A549 (cell line): ENCODE results near the gene THEMIS. TPM values are rescaled to one million over a fixed set of nuclear protein-coding genes. Genes with fewer than 3 reads are reported as not detected.

ENCODE experiments used
- ATAC-seq, 2 experiments: fragments of 200-7000 bp in 1 of 2; fragments of >200 bp in 1 of 2; cut with Nextera tagmentation in 1 of 2; cut with Tn5 transposase in 1 of 2; 3 replicates each; pipeline versions ENCODE4 v1.8.0 to v1.9.1; 2018 to 2020; ENCODE audit warnings: mild to moderate bottlenecking in 1 of 2, moderate library complexity in 1 of 2
- CTCF ChIA-PET: fragments of 300-600 bp; sonication (Branson Sonifier 250); formaldehyde crosslinking; extraction: SDS; loops from one replicate; lab custom pipeline; 2021; ENCODE audit warnings: antibody characterized with exemption, inconsistent platforms; lab: Yijun Ruan, JAX
- POLR2A ChIA-PET: fragments of 350-600 bp; formaldehyde crosslinking; extraction: SDS; loops from one replicate; lab custom pipeline; 2021; ENCODE audit warnings: antibody characterized with exemption, inconsistent platforms; lab: Yijun Ruan, JAX
- DNase-seq, 2 experiments: peaks; one replicate each; pipeline versions ENCODE4 v3.0.0 to v3.0.0-alpha.2; 2011 to 2016; ENCODE audit warnings: low read depth in 1 of 2, low spot score in 1 of 2
- FAIRE-seq: peaks from 2 replicates; lab custom pipeline; 2011; peaks lifted over from hg19 to GRCh38; lab: Jason Lieb, UNC
- H3K27ac ChIP-seq, 2 experiments: fragments of >200 bp; sonication (Bioruptor Twin); formaldehyde crosslinking; 3 replicates each; pipeline ENCODE4 v1.5.1; 2016 to 2017
- H3K4me1 ChIP-seq: fragments of >200 bp; sonication (Bioruptor Twin); formaldehyde crosslinking; 3 replicates; pipeline ENCODE4 v1.6.1; 2016
- H3K4me2 ChIP-seq: fragments of >200 bp; sonication (Bioruptor Twin); formaldehyde crosslinking; 3 replicates; pipeline ENCODE4 v1.6.1; 2016
- H3K4me3 ChIP-seq: fragments of >200 bp; sonication (Bioruptor Twin); formaldehyde crosslinking; 3 replicates; pipeline ENCODE4 v1.5.1; 2016
- H3K9me3 ChIP-seq: fragments of >200 bp; sonication (Bioruptor Twin); formaldehyde crosslinking; 3 replicates; pipeline ENCODE4 v1.6.1; 2016
- ATOH8 ChIP-seq: fragments of 250-450 bp; sonication (Bioruptor Pico); IDR thresholded peaks from 2 replicates; pipeline ENCODE4 v1.5.0; 2020; ENCODE audit warnings: low read depth, mild to moderate bottlenecking, moderate library complexity
- BHLHE40 ChIP-seq: IDR thresholded peaks from 2 replicates; pipeline ENCODE4 v1.6.1; 2012; ENCODE audit warnings: low read depth, low read length, inconsistent platforms
- CBX2 ChIP-seq: fragments of 200-600 bp; sonication (generic); IDR thresholded peaks from 2 replicates; pipeline ENCODE4 v1.6.1; 2016; ENCODE audit warnings: low read depth, mild to moderate bottlenecking, borderline replicate concordance
- CHD2 ChIP-seq: fragments of 150-350 bp; IDR thresholded peaks from 2 replicates; pipeline ENCODE4 v1.6.1; 2014; ENCODE audit warnings: low read length; ENCODE audit not compliant: partially characterized antibody
- EHMT2 ChIP-seq: fragments of 200-600 bp; sonication (generic); IDR thresholded peaks from 2 replicates; pipeline ENCODE4 v1.6.1; 2016; ENCODE audit warnings: antibody characterized with exemption, low read depth, mild to moderate bottlenecking, moderate library complexity
- ELK1 ChIP-seq: fragments of 150-350 bp; IDR thresholded peaks from 2 replicates; pipeline ENCODE4 v1.6.1; 2014; ENCODE audit warnings: low read depth, mild to moderate bottlenecking, low read length
- ESRRA ChIP-seq: fragments of 150-350 bp; IDR thresholded peaks from 2 replicates; pipeline ENCODE4 v1.6.1; 2014; ENCODE audit warnings: mild to moderate bottlenecking, low read length, borderline replicate concordance
- HDAC2 ChIP-seq: fragments of 200-600 bp; sonication (generic); IDR thresholded peaks from 2 replicates; pipeline ENCODE4 v1.6.1; 2016
- HOXA7 ChIP-seq: fragments of 250-450 bp; sonication (Bioruptor Pico); IDR thresholded peaks from 2 replicates; pipeline ENCODE4 v1.5.0; 2020; ENCODE audit warnings: mild to moderate bottlenecking, moderate library complexity
- JUN ChIP-seq, 2 experiments: fragments of >200 bp; sonication (Bioruptor Twin); formaldehyde crosslinking; IDR thresholded peaks; 2 replicates in 1 of 2; 3 replicates in 1 of 2; pipeline ENCODE4 v1.6.1; 2016 to 2017
- KDM5A ChIP-seq: fragments of 200-600 bp; sonication (generic); IDR thresholded peaks from 2 replicates; pipeline ENCODE4 v1.6.1; 2016; ENCODE audit warnings: antibody characterized with exemption, mild to moderate bottlenecking
- MAFK ChIP-seq: fragments of 450-650 bp; IDR thresholded peaks from 2 replicates; pipeline ENCODE4 v1.6.1; 2014; ENCODE audit not compliant: partially characterized antibody
- MAX ChIP-seq: IDR thresholded peaks from 2 replicates; pipeline ENCODE4 v1.6.1; 2012
- MAZ ChIP-seq: fragments of 150-350 bp; IDR thresholded peaks from 2 replicates; pipeline ENCODE4 v1.6.1; 2014; ENCODE audit warnings: antibody characterized with exemption, low read depth, low read length, borderline replicate concordance
- NFE2L2 ChIP-seq: fragments of 150-350 bp; conservative IDR thresholded peaks from 2 replicates; pipeline ENCODE4 v1.6.1; 2014; ENCODE audit warnings: low read length
- NR3C1 ChIP-seq: fragments of >200 bp; sonication (Bioruptor Twin); formaldehyde crosslinking; IDR thresholded peaks from 3 replicates; pipeline ENCODE4 v1.6.1; 2017
- RCOR1 ChIP-seq: fragments of 150-350 bp; IDR thresholded peaks from 2 replicates; pipeline ENCODE4 v1.6.1; 2014; ENCODE audit warnings: antibody characterized with exemption, low read length, low read depth
- RFX5 ChIP-seq: fragments of 450-650 bp; IDR thresholded peaks from 2 replicates; pipeline ENCODE4 v1.7.1; 2014; ENCODE audit warnings: antibody characterized with exemption, mild to moderate bottlenecking, moderate library complexity
- SMC3 ChIP-seq: fragments of >200 bp; sonication (Bioruptor Twin); formaldehyde crosslinking; IDR thresholded peaks from 3 replicates; pipeline ENCODE4 v1.6.1; 2018; ENCODE audit warnings: inconsistent platforms
- TP53 ChIP-seq: fragments of 250-450 bp; sonication (Bioruptor Pico); IDR thresholded peaks from 2 replicates; pipeline ENCODE4 v1.5.0; 2021; ENCODE audit warnings: mild to moderate bottlenecking, moderate library complexity
- ZC3H11A ChIP-seq: fragments of 450-650 bp; IDR thresholded peaks from 2 replicates; pipeline ENCODE4 v1.6.1; 2014; ENCODE audit warnings: antibody characterized with exemption, mild to moderate bottlenecking
- ZNF302 ChIP-seq: fragments of 250-450 bp; sonication (Bioruptor Pico); IDR thresholded peaks from 2 replicates; pipeline ENCODE4 v1.9.0; 2021; ENCODE audit warnings: inconsistent platforms, mild to moderate bottlenecking, moderate library complexity
- ZSCAN20 ChIP-seq: fragments of 250-450 bp; sonication (Bioruptor Pico); IDR thresholded peaks from 2 replicates; pipeline ENCODE4 v1.8.0; 2022; ENCODE audit warnings: mild to moderate bottlenecking, moderate library complexity
- WGBS: methylation state at CpG from one replicate; pipeline ENCODE4 v1.1.6; 2017; ENCODE audit errors: missing lambda C conversion rate; 5-methylcytosine and 5-hydroxymethylcytosine counted together
- polyA plus RNA-seq, 4 experiments: library from polyadenylated mRNA; depleted of rRNA in 3 of 4; stranded (reverse); fragments of >200 nt; fragmentation: RNase III in 1 of 4; extraction: RNeasy Plus Mini Kit Qiagen cat#74134 plus additional on column Dnase treatment in 1 of 4; gene quantifications; 2 replicates in 3 of 4; 3 replicates in 1 of 4; pipeline ENCODE4 v1.2.3, GENCODE V29; 2011 to 2017
- TF ChIP-seq, protein P1 (sequence below): fragments of >200 bp; sonication (Bioruptor Twin); formaldehyde crosslinking; IDR thresholded peaks from 3 replicates; pipeline ENCODE4 v1.6.1; 2016
- TF ChIP-seq, protein P2 (sequence below): fragments of 450-650 bp; IDR thresholded peaks from 2 replicates; pipeline ENCODE4 v1.6.1; 2014; ENCODE audit warnings: antibody characterized with exemption
- TF ChIP-seq, protein P3 (sequence below): fragments of >200 bp; sonication (Bioruptor Twin); formaldehyde crosslinking; IDR thresholded peaks from 2 replicates; pipeline ENCODE4 v1.6.1; 2016

Gene THEMIS
- polyA plus RNA-seq, 2 of the 4 experiments (the other 2 are of a cell fraction) = not detected

- no peak for ATAC-seq
- no peak overlapping the region for H3K27ac ChIP-seq
- no peak for DNase-seq
- FAIRE-seq = no peak
- CTCF ChIA-PET = interaction anchor here (0.6 kb wide), 1 partner anchor 24 kb away, joined by 3 read pairs; no protein-coding TSS in a partner anchor
- no peak overlapping the region for H3K4me3 ChIP-seq
- no peak for TF ChIP-seq KDM5A
- no peaks in the 10 kb centered on the region for H3K9me3 ChIP-seq
- H3K4me1 ChIP-seq = no peaks in the 10 kb centered on the region
- POLR2A ChIA-PET = no interaction called here
- H3K4me2 ChIP-seq = no peak overlapping the region
These were observed 20.4 kb downstream of the THEMIS start for GRCh38 chr6:127880429-127880828.

DNA sequence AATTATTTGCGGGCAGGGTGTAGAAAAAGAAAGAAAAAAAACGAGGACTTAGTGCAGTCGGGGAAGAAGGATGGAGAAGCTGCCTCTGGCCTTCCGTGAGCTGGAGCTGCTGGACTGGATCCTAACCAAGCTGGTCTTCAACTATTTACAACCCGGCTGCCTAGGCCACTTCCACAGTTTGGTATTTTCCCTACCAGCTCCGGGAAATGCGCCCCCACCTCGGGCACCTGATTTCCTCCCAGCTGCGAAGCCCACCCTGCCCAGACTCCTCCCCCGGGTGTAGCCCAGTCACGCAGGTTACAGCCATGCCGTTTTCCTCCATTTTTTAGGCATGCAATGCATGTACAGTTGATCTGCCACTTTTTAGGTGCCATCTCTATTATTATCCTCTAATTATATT lies 21.2 kb downstream of the THEMIS start:
- no peak for DNase-seq
- H3K9me3 ChIP-seq = no peaks in the 10 kb centered on the region
- no peak for TF ChIP-seq RFX5
- no peak for TF ChIP-seq HDAC2
- TF ChIP-seq RCOR1 = no peak
- TF ChIP-seq ZSCAN20 = no peak
- TF ChIP-seq ZC3H11A = no peak
- no peak for TF ChIP-seq EHMT2
- no peak for TF ChIP-seq CHD2
- TF ChIP-seq BHLHE40 = no peak
- no peak for TF ChIP-seq MAFK
- no peak for TF ChIP-seq JUN (IDR thresholded peaks at IDR 0.05)
- TF ChIP-seq, protein P1, sequence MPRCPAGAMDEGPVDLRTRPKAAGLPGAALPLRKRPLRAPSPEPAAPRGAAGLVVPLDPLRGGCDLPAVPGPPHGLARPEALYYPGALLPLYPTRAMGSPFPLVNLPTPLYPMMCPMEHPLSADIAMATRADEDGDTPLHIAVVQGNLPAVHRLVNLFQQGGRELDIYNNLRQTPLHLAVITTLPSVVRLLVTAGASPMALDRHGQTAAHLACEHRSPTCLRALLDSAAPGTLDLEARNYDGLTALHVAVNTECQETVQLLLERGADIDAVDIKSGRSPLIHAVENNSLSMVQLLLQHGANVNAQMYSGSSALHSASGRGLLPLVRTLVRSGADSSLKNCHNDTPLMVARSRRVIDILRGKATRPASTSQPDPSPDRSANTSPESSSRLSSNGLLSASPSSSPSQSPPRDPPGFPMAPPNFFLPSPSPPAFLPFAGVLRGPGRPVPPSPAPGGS = no peak
- no peak for TF ChIP-seq NFE2L2
- TF ChIP-seq MAZ = no peak
- no peak for TF ChIP-seq NR3C1
- TF ChIP-seq TP53 = no peak
- TF ChIP-seq ESRRA = no peak
- TF ChIP-seq SMC3 = no peak
- TF ChIP-seq ZNF302 = no peak
- TF ChIP-seq, all 56 proteins: peak for 0
- WGBS = 76% methylated on average over 12 of the region's 12 CpGs
- FAIRE-seq (no peak), ATAC-seq (no peak)
- no peak overlapping the region for H3K4me2 ChIP-seq
- no peak overlapping the region for H3K4me3 ChIP-seq
- H3K4me1 ChIP-seq = no peaks in the 10 kb centered on the region
- H3K27ac ChIP-seq = no peak overlapping the region
- ChIA-PET CTCF (interaction anchor here (0.6 kb wide), 1 partner anchor 24 kb away, joined by 3 read pairs; no protein-coding TSS in a partner anchor), POLR2A (no interaction called here)

GRCh38 chr6:127878115-127878514 lies 22.7 kb downstream of the THEMIS start:
- Histone ChIP-seq H3K27ac (no peak overlapping the region), H3K9me3 (no peaks in the 10 kb centered on the region), H3K4me3 (no peak overlapping the region), H3K4me2 (no peak overlapping the region), H3K4me1 (no peaks in the 10 kb centered on the region)
- FAIRE-seq (no peak), ATAC-seq (no peak), DNase-seq (no peak)
- ChIA-PET POLR2A (no interaction called here), CTCF (no interaction called here)
- WGBS = 52% methylated on average over 2 of the region's 2 CpGs
- TF ChIP-seq, protein P2, sequence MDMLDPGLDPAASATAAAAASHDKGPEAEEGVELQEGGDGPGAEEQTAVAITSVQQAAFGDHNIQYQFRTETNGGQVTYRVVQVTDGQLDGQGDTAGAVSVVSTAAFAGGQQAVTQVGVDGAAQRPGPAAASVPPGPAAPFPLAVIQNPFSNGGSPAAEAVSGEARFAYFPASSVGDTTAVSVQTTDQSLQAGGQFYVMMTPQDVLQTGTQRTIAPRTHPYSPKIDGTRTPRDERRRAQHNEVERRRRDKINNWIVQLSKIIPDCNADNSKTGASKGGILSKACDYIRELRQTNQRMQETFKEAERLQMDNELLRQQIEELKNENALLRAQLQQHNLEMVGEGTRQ = no peak
- no peak for TF ChIP-seq HOXA7 (CRISPR knock-in tag)
- TF ChIP-seq ELK1 = no peak
- no peak for TF ChIP-seq CBX2
- TF ChIP-seq, protein P3, sequence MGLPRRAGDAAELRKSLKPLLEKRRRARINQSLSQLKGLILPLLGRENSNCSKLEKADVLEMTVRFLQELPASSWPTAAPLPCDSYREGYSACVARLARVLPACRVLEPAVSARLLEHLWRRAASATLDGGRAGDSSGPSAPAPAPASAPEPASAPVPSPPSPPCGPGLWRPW = no peak
- no peak for TF ChIP-seq ATOH8 (CRISPR knock-in tag)
- TF ChIP-seq RFX5 = no peak
- TF ChIP-seq MAX = no peak
- TF ChIP-seq CHD2 = no peak
